GM18517 (cell line): Measurements from ENCODE around the gene PLEKHA7.
"Not testable (repeated sequence)": the region's sequence is repeated elsewhere in the genome, so short reads cannot be mapped to it uniquely, and the experiment has no call there.

Experiments
- ATAC-seq: cut with Tn5 transposase; IDR thresholded peaks from one replicate; pipeline ENCODE4 v1.9.1; 2021; ENCODE audit warnings: mild to moderate bottlenecking, moderate library complexity; ENCODE audit not compliant: unreplicated experiment

The PLEKHA7 gene

DNA sequence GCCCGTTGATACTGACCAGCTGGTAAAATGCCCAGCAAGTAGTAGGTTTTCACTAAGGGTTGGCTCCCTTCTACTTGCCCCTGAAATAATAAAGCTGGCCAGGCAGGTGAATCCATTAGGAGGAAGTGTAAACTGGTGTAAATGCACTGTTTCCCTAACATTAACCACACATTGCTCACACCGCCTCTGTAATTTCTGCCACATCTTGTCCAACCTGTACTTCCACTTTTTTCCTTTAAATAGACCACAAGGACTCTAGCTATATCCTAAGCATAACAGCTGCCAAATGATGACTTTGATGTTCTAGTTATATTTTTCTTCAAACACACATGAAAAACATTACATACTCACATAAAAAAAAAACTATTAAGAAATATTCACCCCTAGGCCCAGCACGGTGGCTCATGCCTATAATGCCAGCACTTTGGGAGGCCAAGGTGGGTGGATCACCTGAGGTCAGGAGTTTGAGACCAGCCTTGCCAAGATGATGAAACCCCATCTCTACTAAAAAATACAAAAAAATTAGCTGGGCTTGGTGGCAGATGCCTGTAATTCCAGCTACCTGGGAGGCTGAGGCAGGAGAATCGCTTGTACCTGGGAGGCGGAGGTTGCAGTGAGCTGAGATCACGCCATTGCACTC lies 95.6 kb downstream of the PLEKHA7 start:
- ATAC-seq, result not testable (repeated sequence)

DNA sequence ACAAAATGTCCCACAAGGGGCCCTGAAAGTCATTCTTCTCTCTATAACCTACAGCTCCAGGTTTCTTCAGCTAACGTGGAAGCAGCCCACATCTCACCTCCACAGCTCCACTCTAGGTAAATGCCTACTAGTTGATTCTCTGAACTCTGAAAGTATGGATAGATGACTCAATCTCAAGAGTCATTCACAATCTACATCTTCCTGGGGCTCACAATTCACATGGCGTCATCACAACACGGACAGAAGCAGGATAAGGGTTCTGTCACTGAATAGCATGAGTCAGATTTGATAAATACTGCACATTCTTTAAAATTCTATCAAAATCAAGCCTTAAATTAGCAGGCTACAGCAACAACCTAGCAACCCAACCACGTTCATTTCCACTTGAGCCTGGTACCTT lies 96.3 kb downstream of the PLEKHA7 start:
- ATAC-seq, result no peak

DNA sequence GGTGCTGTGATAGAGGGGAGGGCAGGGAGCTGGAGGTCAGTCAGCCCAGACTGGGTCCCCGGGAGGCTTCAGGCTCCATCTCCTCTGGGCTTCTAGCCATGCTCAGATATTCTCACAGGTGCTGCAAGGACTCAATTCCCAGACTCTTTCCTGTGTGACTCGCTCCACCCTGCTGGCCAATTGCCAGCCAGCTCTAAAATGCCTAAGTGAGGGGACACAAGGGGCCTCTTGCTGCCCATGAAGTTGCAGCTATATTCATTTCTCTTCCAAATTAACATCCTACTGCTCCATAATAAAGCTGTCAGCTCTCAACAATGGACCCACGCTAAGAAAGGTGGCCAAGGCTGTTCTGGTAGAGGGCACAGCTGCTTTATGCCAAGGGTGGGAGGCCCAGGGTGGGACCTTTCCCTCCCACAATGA lies 101.5 kb downstream of the PLEKHA7 start:
- ATAC-seq, result no peak

DNA sequence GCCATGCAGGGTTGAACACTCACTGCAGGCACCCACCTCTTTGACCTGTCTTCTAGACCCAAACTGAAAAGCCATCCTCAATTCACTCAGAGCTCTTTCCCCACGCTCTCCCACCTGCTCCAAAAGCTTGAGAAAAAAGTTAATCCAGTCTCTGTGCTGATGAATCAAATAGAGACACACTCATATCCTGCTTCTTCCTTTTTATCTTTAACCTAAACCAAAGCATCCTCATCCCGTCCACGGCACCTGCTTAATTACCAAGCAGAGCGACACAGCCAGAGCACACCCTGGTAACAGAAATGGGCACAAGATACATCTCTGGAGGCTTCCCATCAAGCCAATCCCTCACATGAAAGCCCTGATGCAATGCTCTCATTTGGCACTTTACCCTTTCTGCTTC lies 102.6 kb downstream of the PLEKHA7 start:
- no peak for ATAC-seq

DNA sequence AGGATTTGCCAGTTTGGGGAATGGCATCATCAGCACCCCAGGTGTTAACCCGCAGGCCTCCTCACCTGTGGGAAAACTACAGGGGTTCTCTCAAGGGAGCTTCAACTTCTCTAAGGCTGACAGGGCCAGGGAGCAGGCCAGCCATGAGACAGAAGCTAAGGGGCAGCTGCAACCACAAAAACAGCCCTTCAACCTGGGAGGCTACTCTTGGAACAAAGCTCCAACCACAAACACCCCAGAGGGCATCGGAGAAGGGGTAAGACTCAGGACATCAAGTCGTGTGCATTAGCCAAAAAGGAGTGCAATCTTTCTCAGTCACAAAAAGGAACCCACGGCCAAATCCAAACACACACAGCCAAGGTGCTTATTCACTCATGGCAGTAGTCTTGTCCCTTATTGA lies 103.0 kb downstream of the PLEKHA7 start:
- ATAC-seq, result no peak

DNA sequence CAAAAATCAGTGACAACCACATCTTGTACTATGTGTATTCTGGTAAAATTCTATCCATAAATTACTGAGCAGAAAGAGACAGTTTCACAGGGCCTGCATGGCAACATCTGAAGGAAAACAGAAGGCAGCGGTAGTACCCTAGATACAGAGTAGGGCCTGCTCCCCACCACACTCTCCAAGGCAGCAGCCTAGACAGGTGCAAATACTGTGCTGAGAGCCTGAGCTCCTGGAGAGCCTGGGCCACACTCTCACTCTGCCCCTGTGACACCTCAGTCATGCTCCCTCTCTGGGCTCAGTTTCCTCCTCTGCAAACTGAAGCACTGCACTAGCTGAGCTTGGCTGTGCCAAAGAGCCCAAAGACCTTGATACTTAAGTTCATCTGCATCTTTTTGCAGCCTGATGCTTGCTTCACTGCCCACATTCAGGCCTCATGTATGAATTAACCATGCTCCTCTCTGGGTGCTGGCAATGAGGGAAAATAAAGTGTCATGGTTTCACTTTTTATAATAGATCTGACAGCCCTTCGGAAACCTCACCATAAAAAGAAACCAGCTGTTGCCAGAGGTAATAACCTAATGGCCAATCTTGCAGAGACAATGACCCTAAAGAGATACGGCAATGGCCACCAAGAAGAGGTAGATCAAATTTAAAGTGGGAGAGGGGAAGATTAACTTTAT lies 104.7 kb downstream of the PLEKHA7 start:
- ATAC-seq, result peak; percentile 89

DNA sequence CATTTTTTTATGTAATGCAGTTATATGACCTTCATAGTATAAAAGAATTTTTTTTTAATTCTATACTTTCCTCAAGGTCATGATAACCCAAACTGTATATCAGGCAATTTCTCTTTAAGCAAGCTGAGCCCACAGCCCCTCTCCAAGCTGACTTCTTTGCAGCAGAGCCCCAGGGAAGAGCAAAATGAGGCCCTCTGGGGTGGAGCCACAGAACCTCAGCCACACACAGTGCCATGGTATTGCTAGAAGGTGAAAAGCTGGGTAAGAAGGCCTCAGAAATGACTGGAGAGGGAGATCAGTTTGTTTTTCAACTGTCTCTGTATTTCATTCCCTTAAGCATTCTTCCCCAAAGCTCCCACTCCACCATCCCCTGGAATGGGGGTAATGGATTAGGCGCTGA lies 108.8 kb downstream of the PLEKHA7 start:
- ATAC-seq, result no peak

DNA sequence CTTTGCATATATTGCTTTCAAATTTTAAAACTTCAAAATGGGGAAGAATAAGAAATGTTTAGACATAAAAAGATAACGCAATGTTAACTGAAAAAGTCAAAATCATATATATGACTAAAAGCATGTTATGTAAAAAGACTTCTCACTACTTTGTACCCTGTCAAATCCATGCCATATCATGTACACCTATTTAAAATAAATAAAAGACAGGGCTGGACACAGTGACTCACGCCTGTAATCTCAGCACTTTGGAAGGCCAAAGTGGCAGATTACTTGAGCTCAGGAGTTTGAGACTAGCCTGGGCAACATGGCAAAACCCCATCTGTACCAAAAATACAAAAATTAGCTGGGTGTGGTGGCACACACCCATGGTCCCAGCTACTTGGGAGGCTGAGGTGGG lies 109.5 kb downstream of the PLEKHA7 start:
- not testable (repeated sequence) for ATAC-seq

DNA sequence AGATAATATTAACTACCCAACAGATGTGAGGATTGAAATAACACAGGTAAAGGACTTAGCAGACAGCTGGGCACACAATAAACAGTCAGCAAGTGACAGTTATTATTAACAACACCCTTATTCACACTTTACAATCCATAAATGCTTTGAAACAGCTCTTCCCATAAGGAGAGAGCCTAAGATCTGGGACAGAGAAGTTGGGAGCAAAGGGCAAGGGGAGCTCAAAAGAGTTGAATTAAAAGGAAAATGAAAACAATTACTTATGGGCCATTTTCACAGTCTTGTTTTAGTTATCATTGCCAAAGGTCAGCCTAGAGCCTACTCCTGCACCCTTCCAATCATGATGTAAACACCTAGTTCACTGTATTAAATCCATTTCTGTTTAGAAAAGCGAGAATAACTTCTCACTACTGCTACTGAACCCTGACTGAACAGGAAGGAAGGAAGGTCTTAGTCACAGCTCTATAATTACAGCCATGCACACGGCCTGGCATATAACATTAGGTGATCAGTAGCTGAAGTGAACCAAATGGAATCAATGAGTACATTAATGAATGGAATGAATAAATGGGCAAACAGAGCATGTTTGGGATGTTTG lies 111.3 kb downstream of the PLEKHA7 start:
- peak; percentile 76 for ATAC-seq

DNA sequence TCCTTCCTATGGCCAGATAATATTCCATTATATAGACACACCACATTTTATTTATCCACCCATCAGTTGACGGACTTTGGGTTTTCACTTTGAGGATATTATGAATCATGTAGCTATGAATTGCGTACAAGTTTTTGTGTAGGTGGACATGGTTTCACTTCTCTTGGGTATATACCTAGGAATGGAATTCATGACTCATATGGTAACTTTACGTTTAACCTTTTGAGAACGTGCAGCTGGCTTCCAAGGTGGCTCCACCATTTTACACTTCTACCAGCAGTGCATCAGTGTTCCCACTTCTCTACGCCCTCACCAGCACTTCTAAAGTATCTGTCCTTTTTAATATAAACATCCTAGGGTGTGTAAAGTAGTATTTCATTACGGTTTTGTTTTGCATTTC lies 112.0 kb downstream of the PLEKHA7 start:
- ATAC-seq, result peak; percentile 78

DNA sequence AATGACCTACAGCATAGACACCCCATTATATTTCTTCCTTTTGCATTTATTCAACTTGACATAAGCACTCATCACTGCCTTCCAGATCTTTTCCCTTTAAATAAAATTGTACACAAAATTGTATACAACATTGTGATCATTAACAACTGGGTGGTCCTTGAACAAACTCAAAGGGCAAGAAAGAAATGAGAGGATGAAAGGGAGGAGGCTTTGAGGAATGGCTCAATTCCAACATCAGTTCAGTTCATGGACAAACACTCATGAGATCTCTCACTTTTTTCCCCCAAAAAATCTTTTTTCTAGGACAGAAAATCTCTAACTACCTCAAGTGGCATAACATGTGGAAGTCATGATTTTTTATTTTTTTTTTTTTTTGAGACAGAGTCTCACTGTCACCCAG lies 113.7 kb downstream of the PLEKHA7 start:
- no peak for ATAC-seq

DNA sequence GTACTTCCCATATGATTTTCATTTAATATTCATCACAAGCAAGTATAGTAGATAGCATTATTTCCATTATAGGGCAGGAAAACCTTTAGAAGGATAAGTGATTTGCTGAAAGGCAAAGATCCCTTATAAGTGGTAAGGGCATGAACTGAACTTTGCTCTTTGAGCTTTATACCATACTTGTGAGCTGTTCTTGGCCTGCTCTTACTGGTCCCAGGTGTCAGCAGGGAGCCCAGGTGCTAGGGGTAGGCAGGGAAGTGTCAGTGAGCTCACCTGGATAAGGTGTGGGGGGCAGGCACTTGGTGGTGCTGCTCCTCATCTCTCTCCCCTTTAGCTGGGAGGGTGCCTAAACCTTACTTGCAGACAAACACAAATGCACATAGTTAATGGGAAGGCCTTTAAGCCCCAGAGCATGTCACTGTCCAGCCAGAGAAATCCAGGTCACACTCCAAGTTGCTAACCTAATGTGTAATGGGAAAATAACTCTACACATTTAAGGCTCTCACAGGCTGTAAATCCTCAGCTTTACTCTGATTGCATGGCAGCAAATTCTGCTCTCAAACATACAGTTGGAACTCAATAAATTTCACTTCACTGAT lies 114.4 kb downstream of the PLEKHA7 start:
- ATAC-seq, result no peak

DNA sequence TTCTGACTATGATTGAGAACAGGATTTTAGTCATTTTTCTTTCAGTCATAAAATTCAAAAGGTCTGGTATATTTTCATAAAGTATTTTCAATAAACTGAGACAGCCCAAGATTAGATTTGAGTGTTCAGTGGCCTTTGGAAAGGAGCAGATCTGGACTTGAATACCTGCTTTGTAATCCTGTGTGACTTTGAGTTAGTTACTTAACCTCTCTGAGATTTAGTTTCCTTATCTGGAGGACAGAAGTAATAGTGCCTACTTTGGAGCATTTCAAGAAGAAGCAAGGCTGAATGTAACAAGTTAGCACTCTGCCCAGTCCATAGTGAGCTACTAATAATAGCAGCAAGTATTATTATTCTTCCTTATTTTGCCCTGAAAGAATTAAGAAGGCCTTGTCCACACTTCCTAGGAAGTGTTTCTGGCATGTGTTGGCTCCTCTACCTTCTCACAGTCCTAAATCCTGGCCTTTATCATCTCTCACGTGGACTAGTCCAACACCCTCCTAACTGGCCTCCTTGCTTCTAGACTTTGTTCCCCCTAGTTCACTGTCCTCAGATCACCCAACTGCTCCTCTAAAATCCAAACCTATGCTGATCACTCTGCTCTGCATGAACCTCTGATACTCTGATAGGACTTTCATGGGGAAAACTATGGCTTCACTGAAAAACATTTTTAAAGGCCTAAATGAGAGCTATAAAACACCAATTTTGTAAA lies 115.8 kb downstream of the PLEKHA7 start:
- no peak for ATAC-seq

DNA sequence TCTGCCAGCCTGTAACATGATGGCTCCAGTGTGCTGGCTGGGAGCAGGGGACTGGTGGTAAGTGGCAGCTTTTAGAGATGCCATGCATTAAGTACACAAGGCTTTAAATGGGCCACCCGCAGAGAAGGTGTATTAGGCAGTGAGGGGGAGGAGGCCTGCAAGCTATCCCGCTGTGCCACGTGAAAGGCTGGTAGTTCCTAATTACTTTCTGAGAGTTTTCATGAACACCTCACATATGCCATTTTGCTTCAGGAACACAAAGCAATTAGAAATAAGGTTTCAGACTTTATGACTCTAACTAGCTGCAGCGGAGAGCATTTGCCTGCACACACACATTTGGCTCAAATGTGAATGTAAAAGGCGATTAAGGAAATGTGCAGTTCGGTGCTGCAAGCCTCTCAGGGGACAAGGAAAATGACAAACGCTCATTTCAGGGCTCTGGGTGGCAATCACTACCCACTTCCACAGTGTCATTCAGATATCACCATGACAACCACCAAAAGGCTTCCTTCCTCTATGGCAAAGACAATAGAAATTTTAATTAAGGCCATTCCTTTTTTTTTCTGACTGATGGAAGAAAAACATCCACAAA lies 116.6 kb downstream of the PLEKHA7 start:
- ATAC-seq, result no peak

DNA sequence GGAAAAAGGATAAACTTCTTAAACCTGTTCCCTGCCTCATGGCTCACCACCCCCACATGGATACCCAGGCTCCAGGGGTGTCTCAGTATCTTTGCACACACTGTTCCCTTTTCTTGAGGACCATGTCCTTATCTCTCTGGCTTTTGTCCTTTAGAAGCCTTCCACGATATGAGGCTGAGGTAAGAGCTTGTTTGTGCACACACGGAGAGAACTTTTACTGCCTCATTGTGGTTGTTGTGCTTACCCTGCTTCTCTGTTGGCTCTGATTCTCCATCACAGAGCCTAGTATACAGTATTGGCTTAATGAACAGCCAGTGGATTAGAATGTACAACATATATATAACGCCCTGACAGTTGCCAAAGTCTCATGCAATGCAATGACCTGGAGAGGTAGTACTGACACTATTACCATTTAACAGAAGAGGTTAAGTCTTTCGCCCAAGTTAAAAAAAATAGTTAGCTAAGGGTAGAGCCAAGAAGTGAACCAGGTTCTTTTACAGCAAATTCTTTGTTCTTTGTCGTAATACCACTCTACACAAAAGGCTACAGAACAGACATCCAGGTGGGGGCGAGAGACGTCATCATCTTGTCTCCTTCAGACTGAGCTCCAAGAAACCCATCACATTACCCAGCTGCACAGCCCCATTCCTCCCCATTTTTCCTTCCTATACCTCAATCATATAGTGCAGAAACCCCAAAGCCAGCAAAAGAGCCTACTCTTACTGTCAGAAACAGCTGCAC lies 117.3 kb downstream of the PLEKHA7 start:
- ATAC-seq, result no peak

DNA sequence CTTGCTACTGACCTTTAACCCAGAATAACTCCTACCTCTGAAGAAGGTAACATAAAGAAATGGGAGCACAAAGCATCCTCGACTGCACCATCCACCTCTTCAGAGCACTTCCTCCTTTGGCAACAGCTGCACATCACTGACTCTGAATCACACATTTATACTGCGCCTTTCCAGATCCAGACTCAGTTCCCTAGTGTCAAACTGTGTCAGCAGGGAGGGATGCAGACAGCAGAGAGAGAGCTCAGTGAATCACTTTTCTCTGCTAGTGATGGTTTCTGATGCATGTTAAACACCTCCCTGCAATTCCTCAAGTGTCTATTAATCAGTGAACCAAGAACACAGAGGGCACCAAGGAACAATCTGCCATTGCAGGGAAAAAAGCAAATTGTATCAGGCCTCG lies 118.9 kb downstream of the PLEKHA7 start:
- ATAC-seq, result no peak

DNA sequence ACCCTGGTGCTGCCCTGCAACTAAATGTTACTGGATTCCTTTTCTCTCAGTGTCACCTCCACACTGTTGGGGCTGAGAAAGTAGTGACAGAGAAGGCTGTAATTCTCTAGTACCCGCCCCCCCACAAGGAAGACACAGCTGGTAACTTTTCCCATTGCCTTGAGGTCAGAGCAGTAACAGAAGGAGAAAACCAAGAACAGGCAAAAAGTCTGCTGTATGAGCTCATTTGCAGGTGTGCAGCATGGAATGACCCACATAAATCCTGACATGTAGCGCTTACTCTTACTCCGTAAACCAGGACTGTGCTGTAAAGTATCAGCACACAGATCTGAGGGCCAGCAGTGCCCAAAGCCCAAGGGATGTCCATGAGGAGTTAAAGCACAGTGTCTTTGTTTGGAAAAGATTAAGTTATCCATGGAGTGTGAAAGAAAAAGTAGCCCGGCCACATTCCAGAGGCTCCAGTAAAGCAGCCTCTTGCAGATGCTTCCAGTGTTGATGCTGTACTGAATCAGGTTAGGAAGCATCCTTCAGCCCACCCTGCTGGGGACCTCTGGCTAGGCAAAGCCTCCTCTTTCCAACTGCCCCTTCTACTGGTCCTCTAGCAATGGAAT lies 120.7 kb downstream of the PLEKHA7 start:
- ATAC-seq, result no peak

DNA sequence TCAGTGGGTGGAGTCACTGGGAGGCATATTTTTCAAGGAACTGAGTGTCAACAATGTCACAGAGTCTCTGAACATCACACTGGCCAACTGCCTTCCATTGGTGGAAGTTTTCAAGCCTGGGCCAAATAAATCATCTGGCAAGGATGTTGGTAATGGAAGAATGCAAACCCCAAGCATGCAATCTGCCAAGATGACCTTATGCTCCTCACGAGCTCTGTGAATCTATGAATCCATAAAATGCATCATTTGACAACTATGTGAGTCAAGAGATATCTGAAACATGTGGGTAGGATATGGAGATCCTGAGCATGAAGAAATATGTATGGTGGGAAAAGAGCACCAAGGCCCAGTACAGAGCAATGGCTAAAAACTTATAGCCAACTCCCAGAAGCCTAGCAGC lies 122.2 kb downstream of the PLEKHA7 start:
- no peak for ATAC-seq

DNA sequence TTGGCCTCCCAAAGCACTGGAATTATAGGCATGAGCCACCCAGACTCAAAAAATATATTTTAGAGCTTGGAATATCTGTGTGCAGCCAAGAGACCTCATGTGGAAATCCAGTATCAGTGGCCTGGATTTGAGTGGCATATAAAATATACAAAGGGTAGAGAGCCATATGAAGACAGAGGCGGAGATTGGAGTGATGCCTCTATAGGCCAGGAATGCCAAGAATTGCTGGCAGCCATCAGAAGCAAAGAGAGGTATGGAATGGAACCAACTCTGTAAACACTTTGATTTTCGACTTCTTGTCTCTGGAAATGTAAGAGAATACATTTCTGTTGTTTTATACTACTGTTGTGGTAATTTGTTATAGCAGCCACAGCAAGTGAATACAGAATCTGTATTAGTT lies 123.0 kb downstream of the PLEKHA7 start:
- no peak for ATAC-seq

DNA sequence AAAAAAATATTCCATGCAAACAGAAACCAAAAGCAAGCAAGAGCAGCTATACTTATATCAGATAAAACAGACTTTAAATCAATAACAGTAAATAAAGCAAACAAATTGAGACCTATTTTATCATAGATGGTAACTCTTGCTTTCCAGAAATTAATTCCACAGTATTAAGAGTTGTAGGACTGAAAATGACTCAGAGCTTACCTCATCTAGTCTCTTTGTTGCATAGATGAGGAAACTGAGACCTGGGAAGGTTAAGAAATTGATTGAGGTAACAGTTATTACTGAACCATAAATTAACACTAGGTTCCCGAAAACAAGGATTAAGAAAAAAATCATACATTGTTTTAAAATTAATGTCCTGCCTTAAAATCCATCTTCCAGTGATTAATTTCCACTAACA lies 123.8 kb downstream of the PLEKHA7 start:
- ATAC-seq, result no peak
